AG04450 (cell line): Measurements from ENCODE around the gene OR2S2. TPM values are rescaled to one million over a fixed set of nuclear protein-coding genes. Genes with fewer than 3 reads are reported as not detected.
"Not testable (repeated sequence)": the region's sequence is repeated elsewhere in the genome, so short reads cannot be mapped to it uniquely, and the experiment has no call there.

Experiments used
- CTCF ChIA-PET: fragments of 300-600, 350-600 bp; formaldehyde crosslinking; extraction: SDS; loops from one replicate; lab custom pipeline; 2022; ENCODE audit warnings: antibody characterized with exemption, inconsistent platforms; lab: Charles Lee
- POLR2A ChIA-PET: fragments of 350-600 bp; formaldehyde crosslinking; extraction: SDS; loops from one replicate; lab custom pipeline; 2021; ENCODE audit warnings: antibody characterized with exemption, inconsistent platforms; lab: Yijun Ruan, JAX
- DNase-seq: peaks from one replicate; pipeline ENCODE4 v3.0.0-alpha.2; 2011; ENCODE audit warnings: low read depth, low spot score
- H3K27ac ChIP-seq: one replicate; pipeline ENCODE4 v1.5.1; 2012; ENCODE audit warnings: low read depth, low read length, control low read depth
- H3K27me3 ChIP-seq: one replicate; pipeline ENCODE4 v1.6.0; 2012; ENCODE audit warnings: low read length; ENCODE audit not compliant: control insufficient read depth, insufficient read depth
- H3K4me3 ChIP-seq: 2 replicates; pipeline ENCODE4 v1.5.1; 2011; ENCODE audit warnings: mild to moderate bottlenecking, low read depth, low read length, control low read depth
- H3K9me3 ChIP-seq: 2 replicates; pipeline ENCODE4 v1.5.1; 2012; ENCODE audit warnings: low read length; ENCODE audit not compliant: control insufficient read depth, insufficient read depth
- polyA plus RNA-seq: library from polyadenylated mRNA; depleted of rRNA; stranded (reverse); fragments of >200 nt; gene quantifications from 2 replicates; pipeline ENCODE4 v1.2.3, GENCODE V29; 2011
- TF ChIP-seq, protein P1 (sequence below): IDR thresholded peaks from 2 replicates; pipeline ENCODE4 v1.5.1; 2011; ENCODE audit warnings: low read depth, low read length, control low read depth, inconsistent platforms

Gene OR2S2
- polyA plus RNA-seq, 1 experiment: 0.46 TPM

DNA sequence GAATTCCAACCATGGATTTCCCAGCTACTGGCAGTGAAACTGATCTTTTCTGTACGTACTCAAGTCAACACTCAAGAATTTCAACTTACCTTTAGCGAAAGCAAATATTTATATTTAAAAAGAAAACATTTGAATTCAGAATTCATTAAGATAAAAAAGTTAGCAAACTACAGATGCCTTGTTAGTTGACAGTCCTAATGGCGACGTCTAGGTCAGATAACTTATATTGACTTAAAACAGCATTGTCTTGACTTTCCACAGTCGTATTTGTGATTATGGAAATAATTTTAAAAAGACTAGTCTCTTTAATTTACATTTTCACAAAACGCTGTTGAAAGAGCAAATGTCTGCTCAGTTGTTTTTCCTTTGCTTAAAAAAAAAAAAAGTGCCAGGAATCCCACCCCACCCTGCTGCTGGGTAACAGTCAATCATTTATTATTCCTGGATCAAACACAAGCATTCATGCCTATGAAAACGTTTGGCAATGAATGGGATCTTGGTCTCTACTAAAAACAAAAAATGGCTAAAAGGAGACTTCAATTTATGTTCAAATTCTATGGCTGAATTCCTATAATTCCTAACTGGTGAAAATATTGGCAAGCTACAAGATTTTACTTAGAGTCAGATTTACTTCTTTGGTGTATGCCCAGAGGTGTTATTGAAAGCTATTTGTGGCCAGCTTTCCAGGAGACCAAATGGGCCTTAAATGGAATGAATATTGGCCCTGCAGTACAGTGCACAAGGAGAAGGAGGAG is 22.0 kb downstream of the OR2S2 start:
- H3K4me3 ChIP-seq: no peak overlapping the region
- no peaks in the 10 kb centered on the region for H3K27me3 ChIP-seq
- TF ChIP-seq, protein P1, sequence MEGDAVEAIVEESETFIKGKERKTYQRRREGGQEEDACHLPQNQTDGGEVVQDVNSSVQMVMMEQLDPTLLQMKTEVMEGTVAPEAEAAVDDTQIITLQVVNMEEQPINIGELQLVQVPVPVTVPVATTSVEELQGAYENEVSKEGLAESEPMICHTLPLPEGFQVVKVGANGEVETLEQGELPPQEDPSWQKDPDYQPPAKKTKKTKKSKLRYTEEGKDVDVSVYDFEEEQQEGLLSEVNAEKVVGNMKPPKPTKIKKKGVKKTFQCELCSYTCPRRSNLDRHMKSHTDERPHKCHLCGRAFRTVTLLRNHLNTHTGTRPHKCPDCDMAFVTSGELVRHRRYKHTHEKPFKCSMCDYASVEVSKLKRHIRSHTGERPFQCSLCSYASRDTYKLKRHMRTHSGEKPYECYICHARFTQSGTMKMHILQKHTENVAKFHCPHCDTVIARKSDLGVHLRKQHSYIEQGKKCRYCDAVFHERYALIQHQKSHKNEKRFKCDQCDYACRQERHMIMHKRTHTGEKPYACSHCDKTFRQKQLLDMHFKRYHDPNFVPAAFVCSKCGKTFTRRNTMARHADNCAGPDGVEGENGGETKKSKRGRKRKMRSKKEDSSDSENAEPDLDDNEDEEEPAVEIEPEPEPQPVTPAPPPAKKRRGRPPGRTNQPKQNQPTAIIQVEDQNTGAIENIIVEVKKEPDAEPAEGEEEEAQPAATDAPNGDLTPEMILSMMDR: no peak
- H3K27ac ChIP-seq: peak overlapping the region; percentile 68
- POLR2A ChIA-PET: interaction anchor here (1.0 to 2.5 kb wide), 4 partner anchors 9 to 30 kb away, joined by 3 to 16 read pairs (median 6); partner anchors contain the start of gene HRCT1
- DNase-seq: peak; percentile 47
- no peaks in the 10 kb centered on the region for H3K9me3 ChIP-seq
- CTCF ChIA-PET: interaction anchor here (1.4 to 4.8 kb wide), 3 partner anchors 10 to 33 kb away, joined by 3 to 34 read pairs (median 5); no protein-coding TSS in a partner anchor

DNA sequence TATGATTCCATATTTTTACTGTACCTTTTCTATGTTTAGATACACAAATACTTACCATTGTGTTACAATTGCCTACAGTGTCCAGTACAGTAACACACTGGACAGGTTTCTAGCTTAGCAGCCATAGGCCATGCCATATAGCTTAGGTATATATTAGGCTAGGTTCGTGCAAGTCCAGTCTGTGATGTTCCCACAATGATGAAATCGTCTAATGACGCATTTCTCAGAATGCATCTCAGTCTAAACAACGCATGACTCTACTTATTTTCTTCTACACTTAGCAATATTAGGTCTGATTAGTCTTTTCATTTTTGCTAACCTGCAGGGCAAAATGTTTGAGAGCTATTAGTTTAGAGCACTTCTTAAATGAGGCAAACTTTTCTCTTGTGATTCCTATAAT is 22.7 kb downstream of the OR2S2 start:
- DNase-seq: no peak
- no peaks in the 10 kb centered on the region for H3K9me3 ChIP-seq
- POLR2A ChIA-PET: interaction anchor here (1.0 to 2.5 kb wide), 3 partner anchors 11 to 30 kb away, joined by 3 to 16 read pairs (median 7); partner anchors contain the start of gene HRCT1
- H3K27me3 ChIP-seq: no peaks in the 10 kb centered on the region
- no peak overlapping the region for H3K4me3 ChIP-seq
- CTCF ChIA-PET: interaction anchor here (1.4 to 4.8 kb wide), 3 partner anchors 11 to 32 kb away, joined by 3 to 34 read pairs (median 5); no protein-coding TSS in a partner anchor
- H3K27ac ChIP-seq: no peak overlapping the region
- TF ChIP-seq, protein P1: no peak

- CTCF ChIA-PET: interaction anchor here (1.0 to 4.8 kb wide), 2 partner anchors 12 to 74 kb away, joined by 3 to 34 read pairs; no protein-coding TSS in a partner anchor
- H3K27ac ChIP-seq, H3K9me3 ChIP-seq, DNase-seq, H3K4me3 ChIP-seq, POLR2A ChIA-PET, H3K27me3 ChIP-seq: not testable (repeated sequence)
Observed at GRCh38 chr9:35934069-35934468, 23.9 kb downstream of the OR2S2 start.

GRCh38 chr9:35933550-35934067 is 24.3 kb downstream of the OR2S2 start:
- H3K9me3 ChIP-seq: no peaks in the 10 kb centered on the region
- POLR2A ChIA-PET: no interaction called here
- H3K4me3 ChIP-seq: no peak overlapping the region
- no peak overlapping the region for H3K27ac ChIP-seq
- DNase-seq: no peak
- CTCF ChIA-PET: interaction anchor here (1.0 to 4.8 kb wide), 2 partner anchors 12 to 75 kb away, joined by 3 to 34 read pairs; no protein-coding TSS in a partner anchor
- TF ChIP-seq, protein P1: no peak
- H3K27me3 ChIP-seq: no peaks in the 10 kb centered on the region

DNA sequence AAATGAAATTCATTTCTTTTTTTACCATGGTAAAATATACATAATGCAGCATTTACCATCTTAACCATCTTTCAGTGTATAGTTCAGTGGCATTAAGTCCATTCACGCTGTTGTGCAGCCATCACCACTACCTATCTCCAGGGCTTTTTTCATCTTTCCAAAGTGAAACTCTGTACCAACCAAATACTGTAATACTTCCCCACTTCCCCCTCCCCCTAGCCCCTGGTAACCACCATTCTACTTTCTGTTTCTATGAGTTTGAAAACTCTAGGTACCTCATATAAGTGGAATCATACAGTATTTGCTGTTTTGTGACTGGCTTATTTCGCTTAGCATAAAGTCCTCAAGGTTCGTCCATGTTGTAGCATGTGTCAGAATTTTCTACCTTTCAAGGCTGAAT is 25.2 kb downstream of the OR2S2 start:
- H3K27ac ChIP-seq: no peak overlapping the region
- ChIA-PET CTCF (interaction anchor here (2.6 kb wide), 1 partner anchor 13 kb away, joined by 8 read pairs; no protein-coding TSS in a partner anchor), POLR2A (no interaction called here)
- H3K27me3 ChIP-seq: no peaks in the 10 kb centered on the region
- DNase-seq: no peak
- no peak overlapping the region for H3K4me3 ChIP-seq
- TF ChIP-seq, protein P1: no peak
- H3K9me3 ChIP-seq: no peaks in the 10 kb centered on the region
